Thyroid gland (tissue), 4 donors: ENCODE measurements around the gene CD37.

Source experiments
- POLR2A ChIP-seq, 2 donors: fragments of 450-650 bp; IDR thresholded peaks; one replicate each; pipeline ENCODE4 v1.6.1; 2017; ENCODE audit warnings: antibody characterized with exemption in 2 of 2, mild to moderate bottlenecking in 2 of 2, moderate library complexity in 1 of 2
- TF ChIP-seq, protein P1 (sequence below), 6 experiments: fragments of 200-600 bp in 3 of 6; fragments of 450-650 bp in 3 of 6; sonication (generic) in 3 of 6; IDR thresholded peaks; one replicate each; pipeline ENCODE4 v1.5.1; 2016 to 2019; ENCODE audit warnings: antibody characterized with exemption in 6 of 6, mild to moderate bottlenecking in 2 of 6, inconsistent platforms in 1 of 6, moderate library complexity in 1 of 6

DNA sequence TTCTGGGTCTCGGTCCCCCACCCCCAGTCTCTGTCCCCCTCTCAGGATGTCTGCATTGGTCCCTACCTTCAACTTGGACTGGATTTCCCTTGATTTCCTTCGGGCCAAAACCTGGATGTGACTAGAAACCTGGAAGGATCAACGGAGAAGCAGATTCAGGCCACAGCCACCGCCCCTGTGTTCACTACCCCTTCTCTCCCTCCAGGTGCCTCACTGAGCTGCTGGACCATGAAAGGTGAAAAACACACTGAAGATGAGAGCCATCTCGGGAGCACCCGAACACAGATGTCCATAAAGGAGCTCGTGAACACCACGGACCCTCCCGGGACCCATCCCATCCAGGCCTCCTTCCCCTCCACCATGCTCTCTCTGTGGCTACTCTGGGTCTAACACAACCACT, 22.0 kb downstream of the CD37 start:
- no peak for TF ChIP-seq POLR2A (IDR thresholded peaks at IDR 0.05)
- TF ChIP-seq, protein P1, sequence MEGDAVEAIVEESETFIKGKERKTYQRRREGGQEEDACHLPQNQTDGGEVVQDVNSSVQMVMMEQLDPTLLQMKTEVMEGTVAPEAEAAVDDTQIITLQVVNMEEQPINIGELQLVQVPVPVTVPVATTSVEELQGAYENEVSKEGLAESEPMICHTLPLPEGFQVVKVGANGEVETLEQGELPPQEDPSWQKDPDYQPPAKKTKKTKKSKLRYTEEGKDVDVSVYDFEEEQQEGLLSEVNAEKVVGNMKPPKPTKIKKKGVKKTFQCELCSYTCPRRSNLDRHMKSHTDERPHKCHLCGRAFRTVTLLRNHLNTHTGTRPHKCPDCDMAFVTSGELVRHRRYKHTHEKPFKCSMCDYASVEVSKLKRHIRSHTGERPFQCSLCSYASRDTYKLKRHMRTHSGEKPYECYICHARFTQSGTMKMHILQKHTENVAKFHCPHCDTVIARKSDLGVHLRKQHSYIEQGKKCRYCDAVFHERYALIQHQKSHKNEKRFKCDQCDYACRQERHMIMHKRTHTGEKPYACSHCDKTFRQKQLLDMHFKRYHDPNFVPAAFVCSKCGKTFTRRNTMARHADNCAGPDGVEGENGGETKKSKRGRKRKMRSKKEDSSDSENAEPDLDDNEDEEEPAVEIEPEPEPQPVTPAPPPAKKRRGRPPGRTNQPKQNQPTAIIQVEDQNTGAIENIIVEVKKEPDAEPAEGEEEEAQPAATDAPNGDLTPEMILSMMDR (IDR thresholded peaks at IDR 0.05), result no peak
